K562 (cell line): ENCODE results near the gene ZCWPW1.

Source experiments
- CTCF ChIP-seq, 3 experiments: IDR thresholded peaks in 2 of 3; conservative IDR thresholded peaks in 1 of 3; 2 replicates each; pipeline ENCODE4 v1.5.1; 2011 to 2012; ENCODE audit warnings: low read length in 3 of 3, mild to moderate bottlenecking in 3 of 3, control low read depth in 2 of 3, improper control_type of control experiment in 1 of 3, inconsistent platforms in 1 of 3, low read depth in 1 of 3, mixed read lengths in 1 of 3, moderate library complexity in 1 of 3; ENCODE audit not compliant: insufficient read depth in 2 of 3
- KDM5B ChIP-seq: fragments of 200-600 bp; sonication (generic); IDR thresholded peaks from 2 replicates; pipeline ENCODE4 v1.6.1; 2012; ENCODE audit warnings: low read depth, mild to moderate bottlenecking, moderate library complexity, low read length, control low read depth, inconsistent platforms; ENCODE audit not compliant: insufficient replicate concordance
- MYC ChIP-seq, 2 experiments: fragments of 250-450 bp in 1 of 2; sonication (Bioruptor Pico) in 1 of 2; IDR thresholded peaks; 2 replicates each; pipeline versions ENCODE4 v1.5.1 to v1.6.1; 2012 to 2021; ENCODE audit warnings: low read depth in 2 of 2, borderline replicate concordance in 1 of 2, improper control_type of control experiment in 1 of 2, low read length in 1 of 2, mild to moderate bottlenecking in 1 of 2, moderate library complexity in 1 of 2
- POLR2A ChIP-seq: fragments of 450-650 bp; conservative IDR thresholded peaks from 2 replicates; pipeline ENCODE4 v1.6.1; 2016
- POLR2AphosphoS5 ChIP-seq: IDR thresholded peaks from 2 replicates; pipeline ENCODE4 v1.6.1; 2011; ENCODE audit warnings: mild to moderate bottlenecking, low read depth, low read length, moderate library complexity; ENCODE audit not compliant: control insufficient read depth, insufficient read depth
- SMARCC2 ChIP-seq: fragments of 450-650 bp; IDR thresholded peaks from 2 replicates; pipeline ENCODE4 v1.6.1; 2017; ENCODE audit warnings: antibody characterized with exemption, moderate library complexity, mild to moderate bottlenecking, low read depth
- ZNF347 ChIP-seq: fragments of 450-650 bp; formaldehyde crosslinking; IDR thresholded peaks from 2 replicates; pipeline ENCODE4 v1.4.0; 2020; ENCODE audit warnings: low read depth, mild to moderate bottlenecking, moderate library complexity
- ZNF780A ChIP-seq: fragments of 250-450 bp; sonication (Bioruptor Pico); IDR thresholded peaks from 2 replicates; pipeline ENCODE4 v1.5.0; 2021; ENCODE audit warnings: mild to moderate bottlenecking
- TF ChIP-seq, protein P1 (sequence below): sonication (generic); formaldehyde crosslinking; IDR thresholded peaks from 2 replicates; pipeline ENCODE4 v1.8.0; 2022; ENCODE audit warnings: mild to moderate bottlenecking, missing genetic modification reagents
- TF ChIP-seq, protein P2 (sequence below): sonication (generic); formaldehyde crosslinking; IDR thresholded peaks from 2 replicates; pipeline ENCODE4 v1.8.0; 2022; ENCODE audit warnings: mild to moderate bottlenecking, low read depth, missing genetic modification reagents
- TF ChIP-seq, protein P3 (sequence below): fragments of 150-350 bp; conservative IDR thresholded peaks from 2 replicates; pipeline ENCODE4 v1.6.1; 2014; ENCODE audit warnings: low read length

- no peak for TF ChIP-seq MYC (IDR thresholded peaks at IDR 0.05; ENCODE audit: low read depth, low read length)
- no peak for TF ChIP-seq MYC (CRISPR knock-in tag; IDR thresholded peaks at IDR 0.05; ENCODE audit: borderline replicate concordance, low read depth)
- TF ChIP-seq ZNF347 (CRISPR knock-in tag): no peak
- no peak for TF ChIP-seq SMARCC2
- TF ChIP-seq, protein P1, sequence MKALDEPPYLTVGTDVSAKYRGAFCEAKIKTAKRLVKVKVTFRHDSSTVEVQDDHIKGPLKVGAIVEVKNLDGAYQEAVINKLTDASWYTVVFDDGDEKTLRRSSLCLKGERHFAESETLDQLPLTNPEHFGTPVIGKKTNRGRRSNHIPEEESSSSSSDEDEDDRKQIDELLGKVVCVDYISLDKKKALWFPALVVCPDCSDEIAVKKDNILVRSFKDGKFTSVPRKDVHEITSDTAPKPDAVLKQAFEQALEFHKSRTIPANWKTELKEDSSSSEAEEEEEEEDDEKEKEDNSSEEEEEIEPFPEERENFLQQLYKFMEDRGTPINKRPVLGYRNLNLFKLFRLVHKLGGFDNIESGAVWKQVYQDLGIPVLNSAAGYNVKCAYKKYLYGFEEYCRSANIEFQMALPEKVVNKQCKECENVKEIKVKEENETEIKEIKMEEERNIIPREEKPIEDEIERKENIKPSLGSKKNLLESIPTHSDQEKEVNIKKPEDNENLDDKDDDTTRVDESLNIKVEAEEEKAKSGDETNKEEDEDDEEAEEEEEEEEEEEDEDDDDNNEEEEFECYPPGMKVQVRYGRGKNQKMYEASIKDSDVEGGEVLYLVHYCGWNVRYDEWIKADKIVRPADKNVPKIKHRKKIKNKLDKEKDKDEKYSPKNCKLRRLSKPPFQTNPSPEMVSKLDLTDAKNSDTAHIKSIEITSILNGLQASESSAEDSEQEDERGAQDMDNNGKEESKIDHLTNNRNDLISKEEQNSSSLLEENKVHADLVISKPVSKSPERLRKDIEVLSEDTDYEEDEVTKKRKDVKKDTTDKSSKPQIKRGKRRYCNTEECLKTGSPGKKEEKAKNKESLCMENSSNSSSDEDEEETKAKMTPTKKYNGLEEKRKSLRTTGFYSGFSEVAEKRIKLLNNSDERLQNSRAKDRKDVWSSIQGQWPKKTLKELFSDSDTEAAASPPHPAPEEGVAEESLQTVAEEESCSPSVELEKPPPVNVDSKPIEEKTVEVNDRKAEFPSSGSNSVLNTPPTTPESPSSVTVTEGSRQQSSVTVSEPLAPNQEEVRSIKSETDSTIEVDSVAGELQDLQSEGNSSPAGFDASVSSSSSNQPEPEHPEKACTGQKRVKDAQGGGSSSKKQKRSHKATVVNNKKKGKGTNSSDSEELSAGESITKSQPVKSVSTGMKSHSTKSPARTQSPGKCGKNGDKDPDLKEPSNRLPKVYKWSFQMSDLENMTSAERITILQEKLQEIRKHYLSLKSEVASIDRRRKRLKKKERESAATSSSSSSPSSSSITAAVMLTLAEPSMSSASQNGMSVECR (CRISPR knock-in tag): no peak
- TF ChIP-seq CTCF (IDR thresholded peaks at IDR 0.05 in 2 of 3, conservative IDR thresholded peaks at IDR 0.05 in 1 of 3; ENCODE audit: insufficient read depth in 2 of 3, low read depth in 1 of 3, low read length in 3 of 3): no peak
- TF ChIP-seq, protein P2, sequence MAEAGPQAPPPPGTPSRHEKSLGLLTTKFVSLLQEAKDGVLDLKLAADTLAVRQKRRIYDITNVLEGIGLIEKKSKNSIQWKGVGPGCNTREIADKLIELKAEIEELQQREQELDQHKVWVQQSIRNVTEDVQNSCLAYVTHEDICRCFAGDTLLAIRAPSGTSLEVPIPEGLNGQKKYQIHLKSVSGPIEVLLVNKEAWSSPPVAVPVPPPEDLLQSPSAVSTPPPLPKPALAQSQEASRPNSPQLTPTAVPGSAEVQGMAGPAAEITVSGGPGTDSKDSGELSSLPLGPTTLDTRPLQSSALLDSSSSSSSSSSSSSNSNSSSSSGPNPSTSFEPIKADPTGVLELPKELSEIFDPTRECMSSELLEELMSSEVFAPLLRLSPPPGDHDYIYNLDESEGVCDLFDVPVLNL (CRISPR knock-in tag): no peak
- TF ChIP-seq KDM5B: no peak
- no peak for TF ChIP-seq ZNF780A (CRISPR knock-in tag)
- TF ChIP-seq, protein P3, sequence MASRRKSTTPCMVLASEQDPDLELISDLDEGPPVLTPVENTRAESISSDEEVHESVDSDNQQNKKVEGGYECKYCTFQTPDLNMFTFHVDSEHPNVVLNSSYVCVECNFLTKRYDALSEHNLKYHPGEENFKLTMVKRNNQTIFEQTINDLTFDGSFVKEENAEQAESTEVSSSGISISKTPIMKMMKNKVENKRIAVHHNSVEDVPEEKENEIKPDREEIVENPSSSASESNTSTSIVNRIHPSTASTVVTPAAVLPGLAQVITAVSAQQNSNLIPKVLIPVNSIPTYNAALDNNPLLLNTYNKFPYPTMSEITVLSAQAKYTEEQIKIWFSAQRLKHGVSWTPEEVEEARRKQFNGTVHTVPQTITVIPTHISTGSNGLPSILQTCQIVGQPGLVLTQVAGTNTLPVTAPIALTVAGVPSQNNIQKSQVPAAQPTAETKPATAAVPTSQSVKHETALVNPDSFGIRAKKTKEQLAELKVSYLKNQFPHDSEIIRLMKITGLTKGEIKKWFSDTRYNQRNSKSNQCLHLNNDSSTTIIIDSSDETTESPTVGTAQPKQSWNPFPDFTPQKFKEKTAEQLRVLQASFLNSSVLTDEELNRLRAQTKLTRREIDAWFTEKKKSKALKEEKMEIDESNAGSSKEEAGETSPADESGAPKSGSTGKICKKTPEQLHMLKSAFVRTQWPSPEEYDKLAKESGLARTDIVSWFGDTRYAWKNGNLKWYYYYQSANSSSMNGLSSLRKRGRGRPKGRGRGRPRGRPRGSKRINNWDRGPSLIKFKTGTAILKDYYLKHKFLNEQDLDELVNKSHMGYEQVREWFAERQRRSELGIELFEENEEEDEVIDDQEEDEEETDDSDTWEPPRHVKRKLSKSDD: no peak
- no peak for TF ChIP-seq POLR2A
- TF ChIP-seq POLR2AphosphoS5: no peak
These were observed 5.2 kb downstream of the ZCWPW1 start for GRCh38 chr7:100423315-100423714.
